Measurements from ENCODE around the gene TMEM126B. TPM values are rescaled to one million over a fixed set of nuclear protein-coding genes. Genes with fewer than 3 reads are reported as not detected.

The TMEM126B gene
- total RNA-seq, 1 donor from 2014 or later, result 41.5 TPM

DNA sequence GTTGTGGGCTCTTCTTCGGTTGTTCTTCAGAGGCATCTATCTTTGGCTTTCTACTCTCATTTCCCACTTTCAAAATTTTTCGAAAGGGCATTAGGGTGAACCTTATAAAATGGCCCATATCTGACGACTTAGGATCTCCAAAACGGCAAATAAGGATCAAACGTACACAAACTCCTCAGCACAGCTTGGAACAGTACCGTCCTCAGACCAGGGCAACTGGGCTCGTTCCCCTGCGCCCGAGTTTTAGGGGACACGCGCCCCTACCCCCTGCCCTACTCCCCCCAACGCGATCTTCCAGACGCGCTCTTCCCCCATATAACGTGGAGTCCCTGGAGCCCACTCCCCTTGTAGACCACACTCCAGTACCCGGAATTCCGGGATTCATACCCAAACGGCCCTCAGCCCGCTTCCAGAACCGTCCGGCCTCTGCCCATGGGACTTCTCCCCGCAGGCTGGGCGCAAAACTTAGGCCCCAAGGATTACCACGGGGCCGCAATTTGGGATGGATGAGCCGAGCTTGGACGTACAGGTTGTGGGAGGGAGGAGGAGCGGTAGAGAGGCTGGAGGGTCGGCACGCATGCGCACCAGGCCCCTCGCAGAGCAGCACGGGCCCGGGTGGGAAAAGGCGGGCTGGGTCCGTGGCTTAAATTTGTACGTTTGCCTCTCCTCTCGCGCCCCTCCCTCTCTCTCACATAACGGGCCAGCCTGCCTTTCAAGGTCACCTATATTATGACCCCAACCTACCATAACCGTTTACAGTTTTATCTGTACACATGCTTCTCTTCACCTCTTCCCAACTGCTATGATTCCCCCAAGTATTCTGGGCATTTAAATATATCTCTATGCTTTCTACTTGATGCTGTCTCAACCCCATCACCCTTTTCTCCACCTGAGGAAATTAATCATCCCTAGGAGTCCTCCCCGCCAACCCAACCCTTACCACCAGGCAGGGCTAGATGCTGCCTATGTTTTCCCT lies 54.2 kb downstream of the TMEM126B start:
- DNase-seq (ENCODE audit: low read depth in 2 of 2), result peak in 1 of 2 donors; percentile 35

DNA sequence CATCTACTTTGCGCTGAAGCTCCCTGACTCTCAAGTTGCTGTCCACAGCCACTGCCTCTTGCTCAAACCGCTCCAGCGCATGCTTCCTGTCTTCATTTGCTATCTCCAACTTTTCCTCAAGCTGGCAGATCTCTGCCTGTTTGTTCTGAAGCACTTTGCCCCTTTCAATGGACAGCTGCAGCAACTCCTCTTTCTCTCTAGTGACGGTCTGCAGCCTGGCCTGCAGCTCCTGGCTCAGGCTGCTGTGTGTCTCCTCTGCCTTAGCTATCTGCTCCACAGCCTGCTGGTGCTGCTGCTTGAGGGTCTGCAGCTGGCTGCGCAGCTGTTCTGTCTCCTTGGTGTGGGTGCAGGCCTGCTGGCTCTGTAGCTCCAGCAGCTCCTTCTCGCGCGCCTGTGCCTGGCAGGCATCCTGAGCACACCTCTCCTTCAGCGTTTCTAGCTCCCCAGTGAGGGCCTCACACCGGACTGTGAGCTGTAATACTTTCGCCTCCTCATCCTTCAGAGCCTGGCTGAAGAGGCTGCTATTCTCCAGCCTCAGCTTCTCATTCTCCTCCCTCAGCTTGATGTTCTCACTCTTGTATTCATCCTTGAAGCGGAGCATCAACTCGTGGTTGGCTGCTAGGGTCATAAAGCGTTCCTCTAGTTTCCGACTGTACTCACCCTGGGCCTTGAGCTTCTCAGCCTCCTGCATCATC lies 56.9 kb downstream of the TMEM126B start:
- no peak for DNase-seq (ENCODE audit: low read depth in 2 of 2)

DNA sequence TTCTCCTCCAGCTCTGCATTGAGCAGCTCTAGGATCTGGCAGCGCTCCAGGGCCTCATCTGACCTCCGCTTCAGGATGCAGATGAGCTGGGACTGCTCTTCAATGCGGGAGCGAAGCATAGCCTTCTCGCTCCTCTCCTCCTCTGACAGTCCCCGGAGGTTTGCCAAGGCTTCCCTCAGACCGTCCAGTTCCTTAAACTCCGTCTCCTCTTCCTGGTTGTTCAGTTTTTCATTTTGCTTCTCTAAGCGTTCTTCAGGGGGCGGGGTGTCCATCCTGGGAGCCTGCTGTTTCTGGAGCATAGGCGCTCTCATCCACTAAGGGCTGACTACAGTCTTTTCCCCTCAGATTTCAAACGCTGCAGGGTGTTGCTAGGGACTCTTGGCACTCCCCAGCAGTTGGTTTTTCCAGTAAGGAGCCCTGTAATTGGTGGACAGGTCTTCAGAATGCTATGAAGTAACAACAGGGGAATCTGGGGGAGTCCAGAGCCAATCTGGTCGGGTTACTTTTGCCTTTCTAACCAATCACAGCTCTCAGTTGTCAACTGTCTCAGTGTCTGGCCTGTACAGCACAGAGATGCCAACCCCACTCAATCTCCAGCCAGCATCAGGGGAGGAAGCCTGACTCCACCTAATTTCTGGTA lies 57.5 kb downstream of the TMEM126B start, which contains the start of gene CCDC89:
TSS of gene CCDC89 (minus strand) at position 376 of the 640 bp plus-strand sequence. CDS start at position 311, 65 bp downstream.
- DNase-seq (ENCODE audit: low read depth in 2 of 2), result no peak

Other genes starting within 250 kb of the TMEM126B start
- 0.13 and 0.51 TPM in 2 replicates for gene DLG2, start 1.2 kb upstream of the TMEM126B start, total RNA-seq
- gene TMEM126A, start 19.4 kb downstream of the TMEM126B start, total RNA-seq, result 27.1 and 41.6 TPM in 2 replicates
- gene CREBZF, start 36.5 kb downstream of the TMEM126B start, total RNA-seq, result 20.9 and 26.3 TPM in 2 replicates
- gene CCDC89, start 57.6 kb downstream of the TMEM126B start, total RNA-seq, result not detected in 2 replicates
- gene SYTL2, start 182.5 kb downstream of the TMEM126B start, total RNA-seq, result under 0.01 and 0.25 TPM in 2 replicates
- gene CCDC83, start 226.8 kb downstream of the TMEM126B start, total RNA-seq, result not detected in 2 replicates